HFFc6 (cell line): ENCODE results near the gene DUOXA2. TPM values are rescaled to one million over a fixed set of nuclear protein-coding genes. Genes with fewer than 3 reads are reported as not detected.

ENCODE experiments used
- DNase-seq: peaks from one replicate; pipeline ENCODE4 v3.0.0-alpha.2; 2018
- H3K27ac Mint-ChIP-seq: 2 replicates; pipeline ENCODE4 v1.8.0; 2020; ENCODE audit warnings: mild to moderate bottlenecking, mixed read lengths
- H3K27me3 Mint-ChIP-seq: 2 replicates; pipeline ENCODE4 v1.8.0; 2021; ENCODE audit warnings: mild to moderate bottlenecking, moderate library complexity, mixed read lengths; ENCODE audit not compliant: insufficient read depth
- H3K36me3 Mint-ChIP-seq: 2 replicates; pipeline ENCODE4 v1.8.0; 2021; ENCODE audit warnings: low read depth, mixed read lengths
- H3K4me1 Mint-ChIP-seq: 2 replicates; pipeline ENCODE4 v1.8.0; 2020; ENCODE audit warnings: low read depth, mixed read lengths
- H3K4me3 Mint-ChIP-seq: 2 replicates; pipeline ENCODE4 v1.8.0; 2020; ENCODE audit warnings: mild to moderate bottlenecking, moderate library complexity, mixed read lengths
- H3K9me3 Mint-ChIP-seq: 2 replicates; pipeline ENCODE4 v1.8.0; 2020; ENCODE audit warnings: mild to moderate bottlenecking, mixed read lengths
- total RNA-seq, 6 experiments: library from RNA; stranded (reverse); fragmentation: NEBNext Ultra II Directional; extraction: Animal tissue kit (Norgen Biotek cat#: 25700); gene quantifications; 2 replicates in 1 of 6; 3 replicates in 5 of 6; pipeline ENCODE4 v1.2.3, GENCODE V29; 2021
- TF ChIP-seq, protein P1 (sequence below): fragments of 200-600 bp; sonication (generic); IDR thresholded peaks from 2 replicates; pipeline ENCODE4 v1.5.0; 2021; ENCODE audit warnings: antibody characterized with exemption, mild to moderate bottlenecking

DUOXA2 gene
- total RNA-seq, 6 experiments from 2014 or later: not detected

DNA sequence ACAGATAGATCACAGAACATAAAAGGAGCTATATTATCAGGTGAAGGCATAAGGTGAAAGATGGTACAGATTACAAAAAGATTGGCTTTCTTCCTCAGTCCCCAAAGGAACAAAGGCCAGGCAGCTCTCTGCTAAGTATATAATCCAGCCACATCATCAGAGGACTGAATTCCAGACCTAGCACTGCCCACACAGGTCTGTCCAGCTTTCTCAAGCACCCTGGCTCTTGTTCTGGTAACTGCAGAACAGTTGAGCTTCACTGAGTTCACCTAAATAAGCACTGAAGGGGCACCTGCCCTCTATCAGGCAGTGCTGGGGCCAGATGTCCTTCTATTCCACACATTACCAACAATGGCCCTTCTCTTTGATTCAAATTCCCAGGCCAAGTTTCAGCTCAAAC lies 9.3 kb downstream of the DUOXA2 start:
- H3K4me1 Mint-ChIP-seq: peaks cover 17% of the 10 kb centered on the region
- no peak overlapping the region for H3K27ac Mint-ChIP-seq
- TF ChIP-seq, protein P1, sequence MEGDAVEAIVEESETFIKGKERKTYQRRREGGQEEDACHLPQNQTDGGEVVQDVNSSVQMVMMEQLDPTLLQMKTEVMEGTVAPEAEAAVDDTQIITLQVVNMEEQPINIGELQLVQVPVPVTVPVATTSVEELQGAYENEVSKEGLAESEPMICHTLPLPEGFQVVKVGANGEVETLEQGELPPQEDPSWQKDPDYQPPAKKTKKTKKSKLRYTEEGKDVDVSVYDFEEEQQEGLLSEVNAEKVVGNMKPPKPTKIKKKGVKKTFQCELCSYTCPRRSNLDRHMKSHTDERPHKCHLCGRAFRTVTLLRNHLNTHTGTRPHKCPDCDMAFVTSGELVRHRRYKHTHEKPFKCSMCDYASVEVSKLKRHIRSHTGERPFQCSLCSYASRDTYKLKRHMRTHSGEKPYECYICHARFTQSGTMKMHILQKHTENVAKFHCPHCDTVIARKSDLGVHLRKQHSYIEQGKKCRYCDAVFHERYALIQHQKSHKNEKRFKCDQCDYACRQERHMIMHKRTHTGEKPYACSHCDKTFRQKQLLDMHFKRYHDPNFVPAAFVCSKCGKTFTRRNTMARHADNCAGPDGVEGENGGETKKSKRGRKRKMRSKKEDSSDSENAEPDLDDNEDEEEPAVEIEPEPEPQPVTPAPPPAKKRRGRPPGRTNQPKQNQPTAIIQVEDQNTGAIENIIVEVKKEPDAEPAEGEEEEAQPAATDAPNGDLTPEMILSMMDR: no peak
- DNase-seq: no peak
- no peaks in the 10 kb centered on the region for H3K9me3 Mint-ChIP-seq
- H3K27me3 Mint-ChIP-seq: peaks cover 19% of the 10 kb centered on the region
- no peak overlapping the region for H3K4me3 Mint-ChIP-seq
- H3K36me3 Mint-ChIP-seq: no peaks in the 10 kb centered on the region

DNA sequence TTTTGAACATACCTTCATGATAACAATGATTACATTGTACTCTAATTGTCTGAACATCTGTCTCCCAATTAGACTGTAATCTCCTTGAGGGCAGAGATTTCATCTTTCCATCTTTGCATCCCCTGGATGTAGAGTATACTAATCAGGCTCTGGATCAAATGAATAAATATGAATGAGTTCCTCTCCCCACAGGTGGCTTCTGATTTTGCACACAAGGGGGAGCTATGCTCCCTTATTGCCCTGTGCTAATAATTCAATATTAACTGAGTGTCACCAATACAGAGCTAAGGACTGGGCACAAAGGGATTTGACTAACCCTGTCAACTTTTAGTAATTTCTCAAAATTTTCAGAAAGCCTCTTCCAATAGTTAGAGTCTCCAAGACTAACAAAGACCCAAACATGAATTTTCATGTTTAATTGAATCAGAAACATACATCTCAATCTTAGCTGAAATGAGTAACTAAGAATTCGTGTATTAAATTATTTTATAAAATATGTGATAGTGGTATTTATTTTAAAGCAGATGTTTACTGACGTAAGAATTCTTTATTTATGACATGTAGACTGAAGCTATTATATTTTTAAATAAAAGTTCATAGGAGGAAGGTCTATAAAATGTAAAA lies 12.5 kb downstream of the DUOXA2 start:
- no peak overlapping the region for H3K4me3 Mint-ChIP-seq
- TF ChIP-seq, protein P1: peak; percentile 86
- peaks cover 8% of the 10 kb centered on the region for H3K4me1 Mint-ChIP-seq
- H3K27ac Mint-ChIP-seq: no peak overlapping the region
- peak; percentile 43 for DNase-seq
- no peaks in the 10 kb centered on the region for H3K9me3 Mint-ChIP-seq
- H3K27me3 Mint-ChIP-seq: peaks cover 35% of the 10 kb centered on the region
- H3K36me3 Mint-ChIP-seq: no peaks in the 10 kb centered on the region

DNA sequence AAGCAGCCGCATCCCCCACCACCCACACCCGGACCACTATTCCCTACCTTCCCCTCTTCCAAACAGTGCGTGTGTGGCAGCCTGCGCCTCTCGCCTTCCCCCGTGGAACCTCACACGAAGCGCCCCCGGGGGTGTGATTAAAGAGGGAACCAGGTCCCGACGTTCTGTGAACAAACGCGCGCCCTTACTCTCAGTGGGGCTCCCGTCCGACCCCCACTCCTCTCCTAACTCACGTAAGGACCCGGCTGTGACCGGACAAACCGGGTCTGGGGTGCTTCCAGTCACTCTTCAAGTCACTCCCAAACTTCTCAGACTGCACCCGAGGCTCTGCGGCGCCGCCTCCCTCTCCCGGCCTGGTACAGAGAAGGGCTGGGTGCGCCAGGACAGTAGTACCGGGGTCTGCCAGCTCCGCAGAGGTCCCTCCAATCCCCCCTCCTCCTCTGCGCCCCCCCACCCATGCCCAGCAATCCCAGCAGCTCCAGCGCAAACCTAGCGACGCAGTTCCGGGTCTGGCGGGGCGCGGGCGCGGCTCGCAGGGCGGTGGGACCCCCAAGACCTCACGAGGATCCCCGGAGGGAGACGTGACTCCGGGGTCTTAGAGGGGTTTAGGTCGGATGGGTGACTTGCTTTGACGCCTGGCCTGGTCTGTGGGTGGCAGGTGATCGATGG lies 15.0 kb downstream of the DUOXA2 start:
- H3K4me1 Mint-ChIP-seq: no peaks in the 10 kb centered on the region
- no peaks in the 10 kb centered on the region for H3K9me3 Mint-ChIP-seq
- H3K27ac Mint-ChIP-seq: no peak overlapping the region
- DNase-seq: no peak
- no peak overlapping the region for H3K4me3 Mint-ChIP-seq
- TF ChIP-seq, protein P1: no peak
- no peaks in the 10 kb centered on the region for H3K36me3 Mint-ChIP-seq
- peaks cover 49% of the 10 kb centered on the region for H3K27me3 Mint-ChIP-seq

DNA sequence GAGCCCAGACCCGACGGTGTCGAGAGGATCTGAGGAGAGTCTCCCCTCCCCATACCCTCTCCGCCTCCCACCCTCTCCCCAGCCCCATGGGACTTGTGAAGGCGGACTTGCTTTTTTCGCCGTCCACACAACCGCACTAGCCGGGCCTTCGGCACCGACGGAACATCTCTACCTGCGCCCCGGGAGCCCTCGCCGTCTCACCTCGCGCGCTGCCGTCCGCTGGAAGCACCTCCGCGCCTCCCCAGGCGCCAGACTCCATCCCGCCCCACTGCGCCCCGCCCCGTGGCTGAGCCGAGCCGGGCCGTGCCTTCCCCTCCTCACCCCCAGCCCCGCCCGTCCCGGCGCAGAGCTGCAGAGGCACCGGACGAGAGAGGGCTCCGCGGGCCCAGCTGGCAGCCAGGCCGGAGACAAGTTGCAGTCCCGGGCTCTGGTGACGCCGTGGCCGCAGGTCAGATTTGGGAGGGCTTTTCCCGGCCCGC lies 15.6 kb downstream of the DUOXA2 start, which contains the start of the genes DUOX1 and DUOXA1:
Gene DUOX1 (plus strand): TSS at position 344 of the 479 bp plus-strand sequence. CDS start 1,973 bp downstream, outside the sequence.
Gene DUOXA1 (minus strand): TSS at position 229 of the 479 bp plus-strand sequence. CDS start 6,865 bp downstream, outside the sequence.
- TF ChIP-seq, protein P1: no peak
- Mint-ChIP-seq H3K27ac (no peak within 1 kb of the TSS), H3K4me1 (no peaks in the 10 kb centered on the region), H3K4me3 (no peak within 1 kb of the TSS), H3K36me3 (no peaks in the 10 kb centered on the region), H3K9me3 (no peaks in the 10 kb centered on the region), H3K27me3 (peaks cover 46% of the 10 kb centered on the region)
- no peak for DNase-seq

DNA sequence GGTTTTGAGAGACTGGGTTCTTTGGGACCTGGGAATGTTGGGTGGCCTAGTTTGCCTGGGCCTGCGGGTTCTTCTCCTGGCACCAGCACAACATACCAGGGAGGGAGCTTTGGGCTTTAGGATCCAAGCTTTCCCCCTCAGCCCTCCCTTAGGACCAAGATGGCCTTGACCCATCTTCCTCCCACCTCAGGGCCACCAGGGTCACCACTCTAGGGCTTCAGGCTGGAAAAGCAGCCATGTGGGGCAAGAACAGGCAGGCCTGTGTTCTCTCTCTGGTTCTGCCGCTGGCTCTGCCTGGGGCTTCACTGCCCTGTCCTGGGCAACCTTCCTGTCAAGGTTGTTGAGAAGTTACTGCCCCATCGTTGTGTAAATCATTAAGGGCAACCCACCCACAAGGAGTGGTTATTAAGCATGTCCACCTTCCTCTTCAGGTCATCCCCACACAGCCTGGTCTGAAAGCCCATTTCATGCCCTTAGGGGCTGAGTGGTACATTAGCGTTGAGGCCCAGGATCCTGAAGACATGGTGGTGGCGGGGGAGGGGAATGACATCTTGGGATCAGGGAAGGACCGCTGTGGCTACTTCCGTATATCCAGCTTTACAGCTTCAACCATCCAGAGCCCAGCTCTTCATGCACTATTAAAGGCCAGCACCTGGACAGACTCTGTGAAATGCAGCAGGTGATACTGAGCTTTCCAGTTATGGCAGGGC lies 16.3 kb downstream of the DUOXA2 start:
- no peak overlapping the region for H3K27ac Mint-ChIP-seq
- peaks cover 46% of the 10 kb centered on the region for H3K27me3 Mint-ChIP-seq
- no peaks in the 10 kb centered on the region for H3K9me3 Mint-ChIP-seq
- no peak for DNase-seq
- no peaks in the 10 kb centered on the region for H3K36me3 Mint-ChIP-seq
- TF ChIP-seq, protein P1: no peak
- no peaks in the 10 kb centered on the region for H3K4me1 Mint-ChIP-seq
- no peak overlapping the region for H3K4me3 Mint-ChIP-seq
